Smooth muscle cell (in vitro differentiated cells): ENCODE results near the gene IGFL2. TPM values are rescaled to one million over a fixed set of nuclear protein-coding genes. Genes with fewer than 3 reads are reported as not detected.

Source experiments
- DNase-seq: peaks from one replicate; lab custom pipeline; 2025; ENCODE audit not compliant: unreplicated experiment; lab: John Stamatoyannopoulos, UW
- H2AFZ ChIP-seq: fragments of 200-600 bp; sonication (generic); 2 replicates; pipeline ENCODE4 v1.6.0; 2016; ENCODE audit warnings: antibody characterized with exemption, low read depth, mild to moderate bottlenecking
- H3F3A ChIP-seq: fragments of 200-600 bp; sonication (generic); 2 replicates; pipeline ENCODE4 v1.6.0; 2017; ENCODE audit warnings: antibody characterized with exemption, low read depth
- H3K27ac ChIP-seq: fragments of 200-600 bp; sonication (generic); 2 replicates; pipeline ENCODE4 v1.5.1; 2016; ENCODE audit warnings: low read depth, mild to moderate bottlenecking
- H3K27me3 ChIP-seq: fragments of 200-600 bp; sonication (generic); 2 replicates; pipeline ENCODE4 v1.6.1; 2016; ENCODE audit warnings: low read depth, mild to moderate bottlenecking
- H3K36me3 ChIP-seq: fragments of 200-600 bp; sonication (generic); 2 replicates; pipeline ENCODE4 v1.5.1; 2016; ENCODE audit warnings: low read depth
- H3K4me1 ChIP-seq: fragments of 200-600 bp; sonication (generic); 2 replicates; pipeline ENCODE4 v1.5.1; 2016; ENCODE audit warnings: low read depth
- H3K4me2 ChIP-seq: fragments of 200-600 bp; sonication (generic); 2 replicates; pipeline ENCODE4 v1.6.0; 2016; ENCODE audit warnings: mild to moderate bottlenecking
- H3K4me3 ChIP-seq: fragments of 200-600 bp; sonication (generic); 2 replicates; pipeline ENCODE4 v1.5.1; 2016; ENCODE audit warnings: mild to moderate bottlenecking
- H3K79me2 ChIP-seq: fragments of 200-600 bp; sonication (generic); 2 replicates; pipeline ENCODE4 v1.6.0; 2016; ENCODE audit warnings: low read depth, mild to moderate bottlenecking
- H3K9ac ChIP-seq: fragments of 200-600 bp; sonication (generic); 2 replicates; pipeline ENCODE4 v1.6.0; 2016; ENCODE audit warnings: low read depth
- H3K9me3 ChIP-seq: fragments of 200-600 bp; sonication (generic); replicated peaks from 2 replicates; pipeline ENCODE4 v1.5.1; 2016; ENCODE audit warnings: low read depth
- H4K20me1 ChIP-seq: fragments of 200-600 bp; sonication (generic); 2 replicates; pipeline ENCODE4 v1.6.0; 2016; ENCODE audit warnings: low read depth
- WGBS: methylation state at CpG from one replicate; pipeline ENCODE4 v1.1.7; 2016; ENCODE audit warnings: low lambda C conversion rate; 5-methylcytosine and 5-hydroxymethylcytosine counted together
- polyA plus RNA-seq: library from polyadenylated mRNA; unstranded; fragments of >200 nt; fragmentation: Nextera tagmentation; extraction: Ambion mirVana; gene quantifications from 2 replicates; pipeline ENCODE4 v1.2.1, GENCODE V29; 2016
- total RNA-seq: library from RNA; depleted of rRNA; stranded (reverse); fragments of >200 nt; gene quantifications from 2 replicates; pipeline ENCODE4 v1.2.3, GENCODE V29; 2014
- TF ChIP-seq, protein P1 (sequence below): fragments of 200-600 bp; sonication (generic); IDR thresholded peaks from 2 replicates; pipeline ENCODE4 v1.5.1; 2017; ENCODE audit warnings: borderline replicate concordance, mild to moderate bottlenecking, antibody characterized with exemption; ENCODE audit not compliant: insufficient read depth, poor library complexity, severe bottlenecking

IGFL2 gene
- total and polyA plus RNA-seq, 2 experiments from 2014 or later: 126 to 164 TPM

GRCh38 chr19:46209051-46209450, 61.0 kb downstream of the IGFL2 start:
- H3K9ac ChIP-seq: no peak overlapping the region
- no peak overlapping the region for H3K4me3 ChIP-seq
- TF ChIP-seq, protein P1, sequence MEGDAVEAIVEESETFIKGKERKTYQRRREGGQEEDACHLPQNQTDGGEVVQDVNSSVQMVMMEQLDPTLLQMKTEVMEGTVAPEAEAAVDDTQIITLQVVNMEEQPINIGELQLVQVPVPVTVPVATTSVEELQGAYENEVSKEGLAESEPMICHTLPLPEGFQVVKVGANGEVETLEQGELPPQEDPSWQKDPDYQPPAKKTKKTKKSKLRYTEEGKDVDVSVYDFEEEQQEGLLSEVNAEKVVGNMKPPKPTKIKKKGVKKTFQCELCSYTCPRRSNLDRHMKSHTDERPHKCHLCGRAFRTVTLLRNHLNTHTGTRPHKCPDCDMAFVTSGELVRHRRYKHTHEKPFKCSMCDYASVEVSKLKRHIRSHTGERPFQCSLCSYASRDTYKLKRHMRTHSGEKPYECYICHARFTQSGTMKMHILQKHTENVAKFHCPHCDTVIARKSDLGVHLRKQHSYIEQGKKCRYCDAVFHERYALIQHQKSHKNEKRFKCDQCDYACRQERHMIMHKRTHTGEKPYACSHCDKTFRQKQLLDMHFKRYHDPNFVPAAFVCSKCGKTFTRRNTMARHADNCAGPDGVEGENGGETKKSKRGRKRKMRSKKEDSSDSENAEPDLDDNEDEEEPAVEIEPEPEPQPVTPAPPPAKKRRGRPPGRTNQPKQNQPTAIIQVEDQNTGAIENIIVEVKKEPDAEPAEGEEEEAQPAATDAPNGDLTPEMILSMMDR: no peak
- no peak overlapping the region for H3K4me2 ChIP-seq
- WGBS: 52% methylated on average over 3 of the region's 3 CpGs
- no peaks in the 10 kb centered on the region for H3K27me3 ChIP-seq
- no peaks in the 10 kb centered on the region for H4K20me1 ChIP-seq
- H2AFZ ChIP-seq: no peak overlapping the region
- no peaks in the 10 kb centered on the region for H3K9me3 ChIP-seq
- H3F3A ChIP-seq: no peaks in the 10 kb centered on the region
- H3K79me2 ChIP-seq: no peaks in the 10 kb centered on the region
- no peak overlapping the region for H3K27ac ChIP-seq
- no peaks in the 10 kb centered on the region for H3K4me1 ChIP-seq
- no peak for DNase-seq
- H3K36me3 ChIP-seq: no peaks in the 10 kb centered on the region

GRCh38 chr19:46209472-46209871, 61.4 kb downstream of the IGFL2 start:
- Histone ChIP-seq H2AFZ (no peak overlapping the region), H4K20me1 (no peaks in the 10 kb centered on the region), H3K4me1 (no peaks in the 10 kb centered on the region), H3K27ac (no peak overlapping the region), H3K4me3 (no peak overlapping the region), H3K9ac (no peak overlapping the region), H3K79me2 (no peaks in the 10 kb centered on the region), H3K9me3 (no peaks in the 10 kb centered on the region), H3K27me3 (no peaks in the 10 kb centered on the region), H3K36me3 (no peaks in the 10 kb centered on the region), H3K4me2 (no peak overlapping the region), H3F3A (no peaks in the 10 kb centered on the region)
- DNase-seq: no peak
- WGBS: 88% methylated on average over 1 of the region's 1 CpG
- TF ChIP-seq, protein P1: no peak

GRCh38 chr19:46210669-46211068, 62.6 kb downstream of the IGFL2 start:
- Histone ChIP-seq H3K4me3 (no peak overlapping the region), H4K20me1 (no peaks in the 10 kb centered on the region), H3K4me1 (no peaks in the 10 kb centered on the region), H3K9ac (no peak overlapping the region), H3K79me2 (no peaks in the 10 kb centered on the region), H3F3A (no peaks in the 10 kb centered on the region), H3K27me3 (no peaks in the 10 kb centered on the region), H3K4me2 (no peak overlapping the region), H3K36me3 (no peaks in the 10 kb centered on the region), H3K9me3 (no peaks in the 10 kb centered on the region), H2AFZ (no peak overlapping the region), H3K27ac (no peak overlapping the region)
- no peak for DNase-seq
- TF ChIP-seq, protein P1: no peak
- WGBS: 92% methylated on average over 1 of the region's 1 CpG

Other genes starting within 250 kb of the IGFL2 start
- gene MYPOP, start 245.6 kb upstream of the IGFL2 start, total RNA-seq: 1.6 and 3.9 TPM in 2 replicates
- 2.1 and 3.5 TPM in 2 replicates for gene MYPOP, start 245.6 kb upstream of the IGFL2 start, polyA plus RNA-seq
- gene NANOS2, start 233.5 kb upstream of the IGFL2 start, total RNA-seq: not detected in 2 replicates
- not detected in 2 replicates for gene NANOS2, start 233.5 kb upstream of the IGFL2 start, polyA plus RNA-seq
- 0.04 TPM in 2 replicates for gene NOVA2, start 174.4 kb upstream of the IGFL2 start, total RNA-seq
- 0.24 TPM in 1 of 2 replicates, not detected in the other for gene NOVA2, start 174.4 kb upstream of the IGFL2 start, polyA plus RNA-seq
- gene CCDC61, start 152.8 kb upstream of the IGFL2 start, total RNA-seq: 5.3 and 10.0 TPM in 2 replicates
- 7.0 and 8.3 TPM in 2 replicates for gene CCDC61, start 152.8 kb upstream of the IGFL2 start, polyA plus RNA-seq
- not detected in 2 replicates for gene PGLYRP1, start 125.2 kb upstream of the IGFL2 start, total RNA-seq
- not detected in 2 replicates for gene PGLYRP1, start 125.2 kb upstream of the IGFL2 start, polyA plus RNA-seq
- gene IGFL4, start 107.2 kb upstream of the IGFL2 start, total RNA-seq: 0.45 and 0.85 TPM in 2 replicates
- gene IGFL4, start 107.2 kb upstream of the IGFL2 start, polyA plus RNA-seq: 1.0 TPM in 1 of 2 replicates, not detected in the other
- 10.2 and 26.7 TPM in 2 replicates for gene IGFL3, start 23.6 kb upstream of the IGFL2 start, total RNA-seq
- 5.9 and 8.8 TPM in 2 replicates for gene IGFL3, start 23.6 kb upstream of the IGFL2 start, polyA plus RNA-seq
- not detected in 2 replicates for gene IGFL1, start 81.5 kb downstream of the IGFL2 start, total RNA-seq
- gene IGFL1, start 81.5 kb downstream of the IGFL2 start, polyA plus RNA-seq: 0.64 TPM in 1 of 2 replicates, not detected in the other
- gene HIF3A, start 148.8 kb downstream of the IGFL2 start, total RNA-seq: 4.9 and 15.2 TPM in 2 replicates
- 16.2 and 20.8 TPM in 2 replicates for gene HIF3A, start 148.8 kb downstream of the IGFL2 start, polyA plus RNA-seq
- 34.5 and 44.9 TPM in 2 replicates for gene PPP5C, start 198.8 kb downstream of the IGFL2 start, total RNA-seq
- 57.7 and 60.0 TPM in 2 replicates for gene PPP5C, start 198.8 kb downstream of the IGFL2 start, polyA plus RNA-seq